Left kidney (tissue), 2 donors: ENCODE data around the gene MBOAT2. TPM values are rescaled to one million over a fixed set of nuclear protein-coding genes. Genes with fewer than 3 reads are reported as not detected.

ENCODE experiments used
- DNase-seq: peaks from one replicate; pipeline ENCODE4 v3.0.0-alpha.2; 2013
- polyA plus RNA-seq: library from polyadenylated mRNA; unstranded; fragments of 120-200 nt; gene quantifications from one replicate; pipeline ENCODE4 v1.2.1, GENCODE V29; 2013; ENCODE audit not compliant: insufficient read length

MBOAT2 gene
- polyA plus RNA-seq, 1 donor, result 90.8 TPM

DNA sequence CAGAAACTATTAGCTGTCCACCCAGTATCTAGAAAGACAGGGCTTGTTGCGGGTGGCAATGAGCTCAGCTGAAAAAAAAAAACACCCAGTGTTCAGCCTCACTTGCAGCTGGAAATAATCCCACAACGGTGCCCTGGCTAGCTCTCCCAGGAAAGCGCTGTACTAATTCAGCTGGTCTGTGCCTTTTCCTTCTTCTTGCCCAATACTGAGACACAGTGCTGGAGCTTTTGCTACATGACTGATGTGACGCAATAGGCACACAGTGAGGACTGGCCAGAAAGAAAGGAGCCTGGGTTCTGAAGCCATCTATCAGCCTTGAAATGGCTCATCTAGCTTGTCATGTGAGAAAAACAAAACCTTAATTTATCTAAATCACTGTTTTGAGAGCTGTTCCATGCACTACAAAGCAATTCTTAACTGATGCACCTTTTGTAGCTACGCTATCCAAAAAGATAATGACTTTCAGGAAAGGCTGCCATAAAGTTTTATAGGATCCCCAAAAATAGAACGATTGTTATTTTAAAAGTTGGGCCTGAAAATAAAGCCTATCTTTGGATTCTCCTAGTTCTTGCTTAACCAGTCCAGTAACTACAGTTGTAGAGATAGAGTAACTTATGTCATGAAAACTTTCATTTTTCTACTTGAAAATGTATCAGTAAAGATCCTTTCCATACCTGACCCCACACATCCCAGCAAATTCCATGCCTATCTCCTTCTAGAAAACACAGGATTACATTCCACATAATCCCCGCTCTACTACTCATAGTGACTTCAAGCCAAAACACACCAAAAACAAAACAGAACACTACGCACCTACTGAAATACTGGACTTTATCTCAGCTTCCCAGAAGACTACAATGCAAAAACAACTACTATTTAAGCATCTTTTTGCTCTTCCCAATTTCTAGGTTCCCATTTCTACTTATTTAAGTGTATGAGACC is 181.9 kb downstream of the MBOAT2 start:
- DNase-seq, result no peak

DNA sequence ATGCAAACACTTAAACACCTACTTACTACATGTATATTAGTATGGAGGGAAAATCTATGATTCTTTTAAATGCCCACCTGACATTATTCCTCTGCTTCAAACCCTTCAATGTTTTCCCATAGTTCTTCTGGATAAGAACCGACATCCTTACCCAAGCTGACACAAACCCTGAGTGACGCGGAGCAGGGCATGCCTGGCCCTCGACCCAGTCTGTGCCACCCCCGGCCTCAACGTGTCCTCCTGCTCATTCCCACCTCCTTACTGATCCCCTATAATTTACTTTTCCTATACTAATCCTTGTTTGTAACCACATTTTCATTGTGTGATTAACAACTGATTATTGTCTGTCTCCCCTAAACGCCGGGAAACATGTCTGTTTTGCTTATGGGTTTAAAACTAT is 183.5 kb downstream of the MBOAT2 start:
- DNase-seq, result no peak

DNA sequence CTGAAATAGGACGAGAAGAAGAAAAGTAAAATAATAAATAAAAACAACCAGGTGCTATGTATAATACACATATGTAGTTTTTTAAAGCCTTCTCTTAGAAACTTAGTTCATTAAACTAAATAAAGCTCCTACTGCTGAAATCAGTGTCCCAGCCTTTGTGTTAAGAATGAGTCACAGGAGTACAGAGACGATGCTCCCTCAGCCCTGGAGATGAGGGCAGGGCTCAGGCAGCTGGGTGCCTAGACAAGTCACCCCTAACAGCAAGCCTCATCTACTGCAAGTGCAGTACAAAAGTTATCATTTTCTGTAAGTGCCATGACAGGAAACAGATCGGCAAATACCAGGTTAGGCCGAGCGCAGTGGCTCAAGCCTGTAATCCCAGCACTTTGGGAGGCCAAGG is 184.3 kb downstream of the MBOAT2 start:
- no peak for DNase-seq

DNA sequence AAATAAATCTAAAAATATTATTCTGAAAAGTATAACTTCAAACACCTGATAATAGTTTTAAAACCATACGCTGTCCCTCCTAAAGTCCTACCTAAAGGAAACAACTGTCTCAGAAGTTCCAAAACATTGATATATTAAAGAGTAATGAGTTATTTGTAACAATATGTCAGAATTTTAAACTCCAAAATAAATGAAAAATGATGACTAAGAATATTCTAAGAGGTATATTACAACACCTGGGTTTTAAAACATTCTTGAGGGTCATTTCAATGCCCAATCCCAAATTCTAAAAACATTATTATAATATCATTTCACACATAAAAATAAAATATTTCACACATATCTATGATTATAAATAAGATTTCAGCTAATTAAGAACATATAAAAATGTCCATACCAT is 186.3 kb downstream of the MBOAT2 start:
- no peak for DNase-seq

DNA sequence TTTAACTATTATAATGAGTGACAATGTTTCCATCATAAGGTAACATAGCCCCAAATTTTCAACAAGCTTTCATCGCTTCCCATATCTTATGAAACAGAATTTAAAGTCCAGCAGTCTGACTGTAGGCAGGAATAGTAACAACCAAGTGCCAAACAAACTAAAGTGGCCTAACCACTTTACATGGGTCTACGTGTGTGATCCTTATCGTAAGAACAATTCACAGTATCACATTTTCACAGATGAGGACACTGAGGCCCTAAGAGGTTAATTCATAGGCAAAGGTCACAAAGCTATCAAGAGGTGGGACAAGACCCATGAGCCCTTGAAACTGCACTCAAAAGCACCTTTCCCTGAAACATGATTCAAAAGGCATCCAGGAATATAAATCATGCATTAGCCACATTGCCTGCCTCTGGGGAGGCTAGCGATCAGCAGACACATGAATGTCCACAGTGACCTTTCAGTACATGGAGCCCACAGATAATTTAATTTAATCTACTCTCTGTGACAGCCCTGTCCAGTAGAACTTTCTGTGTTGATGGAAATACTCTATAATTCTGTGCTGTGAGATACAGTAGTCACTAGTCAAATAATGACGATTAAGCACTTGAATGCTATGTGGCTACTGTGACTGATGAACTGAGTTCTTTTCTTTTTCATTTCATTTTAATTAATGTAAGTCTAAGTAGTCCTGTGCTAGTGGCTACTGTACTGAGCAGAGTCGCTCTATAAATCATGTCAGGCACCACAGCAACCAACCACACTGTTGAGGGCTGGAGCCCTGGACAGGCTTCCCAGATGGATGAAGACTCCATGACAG is 196.4 kb downstream of the MBOAT2 start:
- no peak for DNase-seq

DNA sequence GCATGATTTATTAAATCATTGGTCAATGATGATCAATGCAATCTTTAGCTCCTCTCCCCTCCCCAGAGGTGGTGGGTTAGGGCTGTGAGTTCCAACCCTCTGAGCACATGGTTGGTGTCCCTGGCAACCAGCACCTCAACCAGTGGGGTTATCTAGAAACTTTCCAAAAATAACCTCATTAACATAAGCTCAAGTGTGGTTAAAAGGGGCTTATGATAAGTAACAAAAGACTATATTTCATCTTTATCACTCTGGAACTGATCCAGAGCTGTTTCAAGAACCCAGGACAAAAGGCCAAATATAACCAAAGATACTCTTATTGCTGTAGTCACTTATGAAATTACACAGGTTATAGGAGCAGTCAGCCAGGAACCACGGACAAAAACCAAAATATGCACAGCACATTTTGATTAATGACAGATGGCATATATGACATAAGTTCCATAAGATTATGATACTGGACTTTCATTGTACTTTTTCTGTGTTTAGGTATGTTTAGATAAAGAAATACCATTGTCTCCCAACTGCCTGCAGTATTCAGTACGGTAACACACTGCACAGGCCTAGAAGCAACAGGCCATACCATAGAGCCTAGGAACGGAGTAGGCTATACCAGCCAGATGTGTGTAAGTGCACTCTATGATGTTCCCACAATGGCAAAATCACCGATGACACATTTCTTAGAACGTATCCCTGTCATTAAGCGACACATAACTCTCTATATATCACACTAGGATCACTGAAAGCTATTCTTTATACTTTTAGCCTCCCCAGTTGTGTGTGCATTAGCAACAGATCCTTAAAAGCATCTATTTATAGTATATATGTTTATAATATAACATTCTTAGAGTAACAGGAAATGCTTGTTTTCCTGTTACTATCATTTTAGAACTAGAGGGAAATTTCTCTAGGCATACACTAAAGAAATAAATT is 197.9 kb downstream of the MBOAT2 start:
- peak; percentile 13 for DNase-seq

DNA sequence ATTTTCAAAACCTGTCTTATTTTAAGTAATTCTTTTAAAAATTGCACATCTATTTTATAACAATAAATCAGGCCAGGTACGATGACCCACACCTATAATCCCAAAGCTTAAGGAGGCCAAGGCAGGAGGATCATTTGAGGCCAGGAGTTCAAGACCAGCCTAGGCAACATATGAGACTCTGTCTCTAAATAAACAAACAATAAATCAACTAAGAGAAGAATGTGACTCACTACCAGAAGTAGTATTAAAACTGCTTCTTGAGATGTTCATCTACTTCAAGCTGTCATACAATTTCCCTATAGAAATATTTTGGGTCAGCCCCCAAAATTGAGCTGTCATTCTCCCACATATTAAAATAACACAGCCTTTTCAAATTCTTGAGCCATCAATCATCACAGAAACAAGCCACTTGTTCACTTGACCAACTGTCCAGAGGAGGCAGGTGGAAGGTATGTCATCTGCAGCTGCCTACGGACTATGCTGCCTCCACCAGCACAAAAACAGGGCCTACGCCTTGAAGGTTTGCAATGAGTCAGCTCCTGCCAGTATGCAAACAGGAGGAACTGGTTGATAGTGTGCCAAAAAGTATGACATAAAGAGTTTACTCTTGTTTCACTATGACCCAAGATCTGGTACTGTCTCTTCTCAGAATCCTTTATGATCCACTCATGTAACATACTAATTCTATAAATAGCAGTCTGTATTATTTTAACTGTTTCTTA is 199.7 kb downstream of the MBOAT2 start:
- no peak for DNase-seq

DNA sequence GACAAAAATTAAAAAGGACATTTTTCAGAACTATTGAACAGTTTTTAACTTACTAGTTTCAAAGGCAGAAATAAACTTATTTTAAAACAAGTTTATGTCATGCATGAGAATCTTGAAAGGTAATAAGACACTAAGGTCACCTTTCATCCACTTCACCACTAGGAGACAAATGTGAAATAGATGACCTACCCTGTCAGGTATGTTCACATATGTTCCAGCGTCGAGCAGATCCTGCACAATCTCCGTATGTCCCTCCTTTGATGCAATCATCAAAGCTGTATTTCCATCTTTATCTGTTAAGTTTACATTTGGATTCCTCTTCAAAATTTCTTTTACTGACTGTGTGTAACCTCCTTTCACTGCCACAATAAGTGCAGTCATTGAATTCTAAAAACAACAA is 200.7 kb downstream of the MBOAT2 start:
- no peak for DNase-seq

Other genes starting within 250 kb of the MBOAT2 start
- 108 TPM for gene KIDINS220, start 166.1 kb downstream of the MBOAT2 start, polyA plus RNA-seq
- 66.1 TPM for gene ASAP2, start 203.1 kb upstream of the MBOAT2 start, polyA plus RNA-seq